IMR-90 (cell line): Measurements from ENCODE around the gene UQCC5. TPM values are rescaled to one million over a fixed set of nuclear protein-coding genes. Genes with fewer than 3 reads are reported as not detected.

ENCODE experiments used
- ATAC-seq: fragments of 200-7000 bp; cut with Tn5 transposase; 2 replicates; pipeline ENCODE4 v1.9.1; 2020; ENCODE audit warnings: low read depth, mild to moderate bottlenecking, moderate library complexity
- BruUV-seq: library from RNA; stranded (reverse); fragments of 400-500 nt; replicated peaks from 2 replicates; lab custom pipeline; 2021; lab: Mats Ljungman, UMichigan
- CTCF ChIA-PET: fragments of 300-600 bp; formaldehyde crosslinking; extraction: SDS; loops from one replicate; lab custom pipeline; 2021; ENCODE audit warnings: antibody characterized with exemption; lab: Yijun Ruan, JAX
- POLR2A ChIA-PET: fragments of 300-600 bp; sonication (Branson Sonifier 250); formaldehyde crosslinking; loops from one replicate; lab custom pipeline; 2022; ENCODE audit warnings: antibody characterized with exemption; ENCODE audit not compliant: unreplicated experiment; lab: Charles Lee
- DNase-seq: peaks from one replicate; pipeline ENCODE4 v3.0.0; 2013
- H2AFZ ChIP-seq: replicated peaks from 2 replicates; pipeline ENCODE3; 2013; ENCODE audit warnings: low read length, mild to moderate bottlenecking; ENCODE audit not compliant: poor library complexity
- H2AK5ac ChIP-seq: 2 replicates; pipeline ENCODE4 v1.6.1; 2013; ENCODE audit warnings: low read depth, low read length, inconsistent platforms
- H2AK9ac ChIP-seq: replicated peaks from 2 replicates; pipeline ENCODE3; 2013; ENCODE audit warnings: mild to moderate bottlenecking, low read depth, low read length, moderate library complexity; ENCODE audit not compliant: poor library complexity
- H2BK120ac ChIP-seq: 2 replicates; pipeline ENCODE4 v1.6.1; 2013; ENCODE audit warnings: low read depth, low read length, inconsistent platforms
- H2BK15ac ChIP-seq: 3 replicates; pipeline ENCODE4 v1.6.1; 2013; ENCODE audit warnings: low read depth, low read length, inconsistent platforms
- H2BK20ac ChIP-seq: 2 replicates; pipeline ENCODE4 v1.6.1; 2013; ENCODE audit warnings: low read depth, mild to moderate bottlenecking, inconsistent platforms, low read length, moderate library complexity
- H2BK5ac ChIP-seq: 2 replicates; pipeline ENCODE4 v1.6.1; 2013; ENCODE audit warnings: mild to moderate bottlenecking, low read depth, low read length, inconsistent platforms; ENCODE audit not compliant: poor library complexity, severe bottlenecking
- H3K14ac ChIP-seq: replicated peaks from 2 replicates; pipeline ENCODE4 v1.6.1; 2013; ENCODE audit warnings: low read depth, low read length, inconsistent platforms
- H3K18ac ChIP-seq: 2 replicates; pipeline ENCODE4 v1.6.1; 2013; ENCODE audit warnings: low read depth, low read length, control low read depth
- H3K23ac ChIP-seq: 2 replicates; pipeline ENCODE4 v1.6.1; 2013; ENCODE audit warnings: low read depth, low read length, inconsistent platforms
- H3K27ac ChIP-seq: 2 replicates; pipeline ENCODE4 v1.5.1; 2013; ENCODE audit warnings: mild to moderate bottlenecking, control low read depth, low read length; ENCODE audit not compliant: insufficient read depth
- H3K27me3 ChIP-seq: 2 replicates; pipeline ENCODE4 v1.6.1; 2013; ENCODE audit warnings: low read length; ENCODE audit not compliant: control insufficient read depth, insufficient read depth
- H3K36me3 ChIP-seq: 2 replicates; pipeline ENCODE4 v1.6.1; 2013; ENCODE audit warnings: low read length, mixed read lengths; ENCODE audit not compliant: control insufficient read depth, insufficient read depth
- H3K4ac ChIP-seq: 2 replicates; pipeline ENCODE4 v1.6.1; 2013; ENCODE audit warnings: low read depth, low read length, inconsistent platforms
- H3K4me1 ChIP-seq: 2 replicates; pipeline ENCODE4 v1.6.1; 2013; ENCODE audit warnings: low read length, mixed read lengths; ENCODE audit not compliant: control insufficient read depth, insufficient read depth
- H3K4me2 ChIP-seq: 2 replicates; pipeline ENCODE4 v1.6.1; 2013; ENCODE audit warnings: low read depth, mild to moderate bottlenecking, control low read depth, low read length, moderate library complexity
- H3K4me3 ChIP-seq: 2 replicates; pipeline ENCODE4 v1.5.1; 2013; ENCODE audit warnings: low read depth, mild to moderate bottlenecking, control low read depth, low read length, moderate library complexity; ENCODE audit not compliant: insufficient read depth
- H3K56ac ChIP-seq: 2 replicates; pipeline ENCODE4 v1.6.1; 2013; ENCODE audit warnings: low read length, inconsistent platforms; ENCODE audit not compliant: insufficient read depth; ENCODE audit errors: extremely low read depth
- H3K79me1 ChIP-seq, 2 experiments: 2 replicates each; pipeline ENCODE4 v1.6.1; 2013; ENCODE audit warnings: low read length in 2 of 2, inconsistent platforms in 1 of 2, low read depth in 1 of 2
- H3K9ac ChIP-seq: 2 replicates; pipeline ENCODE4 v1.6.1; 2013; ENCODE audit warnings: low read depth, low read length, control low read depth
- H3K9me1 ChIP-seq: 2 replicates; pipeline ENCODE4 v1.6.1; 2013; ENCODE audit warnings: low read length, inconsistent platforms; ENCODE audit not compliant: insufficient read depth
- H3K9me3 ChIP-seq: 2 replicates; pipeline ENCODE4 v1.6.1; 2013; ENCODE audit warnings: low read length; ENCODE audit not compliant: control insufficient read depth, insufficient read depth
- H4K20me1 ChIP-seq: 2 replicates; pipeline ENCODE4 v1.6.1; 2013; ENCODE audit warnings: low read length, inconsistent platforms; ENCODE audit not compliant: insufficient read depth
- H4K5ac ChIP-seq: 2 replicates; pipeline ENCODE4 v1.6.1; 2013; ENCODE audit warnings: mild to moderate bottlenecking, low read depth, low read length, control low read depth
- H4K8ac ChIP-seq, 2 experiments: 2 replicates each; pipeline ENCODE4 v1.6.1; 2013; ENCODE audit warnings: low read depth in 2 of 2, low read length in 2 of 2, control low read depth in 1 of 2, inconsistent platforms in 1 of 2
- H4K91ac ChIP-seq: 2 replicates; pipeline ENCODE4 v1.6.1; 2013; ENCODE audit warnings: low read depth, low read length, inconsistent platforms; ENCODE audit not compliant: insufficient read depth
- CEBPB ChIP-seq: IDR thresholded peaks from 2 replicates; pipeline ENCODE4 v1.6.1; 2012; ENCODE audit warnings: low read depth, low read length, improper control_type of control experiment
- CHD1 ChIP-seq: IDR thresholded peaks from 2 replicates; pipeline ENCODE4 v1.6.1; 2012; ENCODE audit warnings: low read depth, low read length, improper control_type of control experiment
- ELK1 ChIP-seq: fragments of 150-350 bp; IDR thresholded peaks from 2 replicates; pipeline ENCODE4 v1.6.1; 2016; ENCODE audit warnings: low read depth, mild to moderate bottlenecking, low read length, moderate library complexity, borderline replicate concordance
- FOS ChIP-seq: fragments of 150-350 bp; IDR thresholded peaks from 2 replicates; pipeline ENCODE4 v1.6.1; 2016; ENCODE audit warnings: low read depth, low read length
- MAFK ChIP-seq: IDR thresholded peaks from 2 replicates; pipeline ENCODE4 v1.6.1; 2012; ENCODE audit warnings: low read depth, low read length, improper control_type of control experiment
- MAZ ChIP-seq: IDR thresholded peaks from 2 replicates; pipeline ENCODE4 v1.6.1; 2012; ENCODE audit warnings: low read depth, mild to moderate bottlenecking, low read length, improper control_type of control experiment, moderate library complexity, borderline replicate concordance
- MXI1 ChIP-seq: IDR thresholded peaks from 2 replicates; pipeline ENCODE4 v1.6.1; 2012; ENCODE audit warnings: low read depth, mild to moderate bottlenecking, low read length, moderate library complexity, borderline replicate concordance
- RAD21 ChIP-seq: IDR thresholded peaks from 2 replicates; pipeline ENCODE4 v1.6.1; 2012; ENCODE audit warnings: low read length, improper control_type of control experiment
- RFX5 ChIP-seq: IDR thresholded peaks from 2 replicates; pipeline ENCODE4 v1.8.0; 2012; ENCODE audit warnings: low read depth, mild to moderate bottlenecking, low read length, moderate library complexity
- USF2 ChIP-seq: fragments of 150-350 bp; IDR thresholded peaks from 2 replicates; pipeline ENCODE4 v1.6.1; 2017; ENCODE audit warnings: mild to moderate bottlenecking, antibody characterized with exemption, low read length, low read depth
- WGBS, 2 experiments: methylation state at CpG; one replicate each; pipeline versions ENCODE4 v1.1.5 to v1.1.7; 2013; ENCODE audit warnings: missing lambda C conversion rate in 2 of 2; ENCODE audit not compliant: insufficient read length in 1 of 2; ENCODE audit errors: extremely low coverage in 2 of 2; 5-methylcytosine and 5-hydroxymethylcytosine counted together
- dilution Hi-C: fragments of 300-500 bp; cut with HindIII; formaldehyde crosslinking; loops from one replicate; pipeline ENCODE4 v1.14.3; 2018; ENCODE audit warnings: low sequenced_read_pairs; ENCODE audit not compliant: unreplicated experiment
- in situ Hi-C: fragments of 300-500 bp; cut with MboI; formaldehyde crosslinking; loops from 3 replicates; pipeline ENCODE4 v1.14.3; 2019; ENCODE audit warnings: low sequenced_read_pairs, inconsistent platforms, mixed read lengths
- intact Hi-C: fragments of 100-400 bp; cut with micrococcal nuclease; formaldehyde crosslinking; loops from 2 replicates; pipeline ENCODE4 v1.10.0; 2022
- polyA plus RNA-seq, 3 experiments: library from polyadenylated mRNA; depleted of rRNA; stranded (reverse); fragments of >200 nt; gene quantifications; 2 replicates each; pipeline ENCODE4 v1.2.3, GENCODE V29; 2012; ENCODE audit warnings: low replicate concordance in 1 of 3
- total RNA-seq: library from RNA; depleted of rRNA; stranded (reverse); fragments of >200 nt; gene quantifications from 2 replicates; pipeline ENCODE4 v1.2.3, GENCODE V29; 2012

UQCC5 gene
- total and polyA plus RNA-seq, 2 of the 4 experiments (the other 2 are of a cell fraction): 1.1 to 16.9 TPM

- Histone ChIP-seq H3K23ac (no peak overlapping the region), H2BK120ac (no peak overlapping the region), H3K14ac (no peak overlapping the region), H2AFZ (no peak overlapping the region), H2BK5ac (no peak overlapping the region), H3K79me1 (0 out of 4 replicates have a peak, but pooled peaks cover 0 to 8% of the 10 kb centered on the region in 2 experiments), H3K4me1 (peaks cover 1% of the 10 kb centered on the region; the same call in 1 of the 2 replicates), H2AK9ac (no peak overlapping the region), H2BK20ac (no peak overlapping the region), H3K36me3 (peaks cover 27% of the 10 kb centered on the region), H3K27ac (no peak overlapping the region), H2AK5ac (no peak overlapping the region), H3K27me3 (peaks cover 2% of the 10 kb centered on the region; the same call in 1 of the 2 replicates), H4K20me1 (peaks cover 4% of the 10 kb centered on the region; the same call in 1 of the 2 replicates), H3K18ac (no peak overlapping the region), H3K4me3 (no peak overlapping the region), H3K4ac (no peak overlapping the region), H3K9me3 (no peaks in the 10 kb centered on the region), H4K8ac (no peak overlapping the region), H4K5ac (no peak overlapping the region), H3K56ac (no peak overlapping the region), H2BK15ac (no peak overlapping the region), H3K9me1 (peaks cover 11% of the 10 kb centered on the region; the same call in 1 of the 2 replicates), H3K4me2 (no peak overlapping the region), H3K9ac (no peak overlapping the region), H4K91ac (no peak overlapping the region)
- 94% methylated on average over 8 of the region's 20 CpGs; no CpG with 5 or more reads in 1 of the 2 experiments for WGBS, 2 experiments
- CTCF ChIA-PET: no interaction called here
- intact Hi-C loops (no loop called here), in situ Hi-C loops (no loop called here), dilution Hi-C loops (no loop called here)
- no TSS peak for BruUV-seq
- ATAC-seq (no peak), DNase-seq (no peak)
- TF ChIP-seq MXI1 (no peak), ELK1 (no peak), CEBPB (no peak), MAZ (no peak), RAD21 (no peak), FOS (no peak), MAFK (no peak), USF2 (no peak), CHD1 (no peak), RFX5 (no peak)
- POLR2A ChIA-PET: no interaction called here
These were observed 15.5 kb upstream of the UQCC5 start for GRCh38 chr3:52520716-52521487.
